Caco-2 (cell line): ENCODE results near the gene AFMID. TPM values are rescaled to one million over a fixed set of nuclear protein-coding genes. Genes with fewer than 3 reads are reported as not detected.

ENCODE experiments used
- BruUV-seq: library from RNA; stranded (reverse); fragments of 400-500 nt; replicated peaks from 2 replicates; lab custom pipeline; 2021; lab: Mats Ljungman, UMichigan
- CTCF ChIA-PET: fragments of 300-600 bp; sonication (Branson Sonifier 250); formaldehyde crosslinking; loops from one replicate; lab custom pipeline; 2022; ENCODE audit warnings: antibody characterized with exemption; lab: Charles Lee
- POLR2A ChIA-PET: fragments of 300-600 bp; sonication (Branson Sonifier 250); formaldehyde crosslinking; loops from one replicate; lab custom pipeline; 2022; ENCODE audit warnings: antibody characterized with exemption; lab: Charles Lee
- DNase-seq, 2 experiments: peaks; one replicate each; pipeline versions ENCODE4 v3.0.0 to v3.0.0-alpha.2; 2020 to 2022
- H3K27me3 ChIP-seq: replicated peaks from 2 replicates; pipeline ENCODE4 v1.6.0; 2011; ENCODE audit warnings: low read length; ENCODE audit not compliant: control insufficient read depth, insufficient read depth
- H3K36me3 ChIP-seq: 2 replicates; pipeline ENCODE4 v1.5.1; 2011; ENCODE audit warnings: low read length; ENCODE audit not compliant: control insufficient read depth, insufficient read depth
- H3K4me1 ChIP-seq: fragments of 250-450 bp; sonication (Bioruptor Pico); 2 replicates; pipeline ENCODE4 v1.5.1; 2020; ENCODE audit warnings: mild to moderate bottlenecking
- H3K4me3 ChIP-seq: 2 replicates; pipeline ENCODE4 v1.5.1; 2011; ENCODE audit warnings: low read depth, mild to moderate bottlenecking, control low read depth, low read length
- H3K9me3 ChIP-seq: fragments of 250-450 bp; sonication (Bioruptor Pico); 2 replicates; pipeline ENCODE4 v1.5.1; 2020; ENCODE audit warnings: mild to moderate bottlenecking, moderate library complexity
- H3K27ac Mint-ChIP-seq: one replicate; pipeline ENCODE4 v1.8.0; 2022; ENCODE audit warnings: mixed read lengths; ENCODE audit not compliant: unreplicated experiment
- H3K27me3 Mint-ChIP-seq: one replicate; pipeline ENCODE4 v1.8.0; 2022; ENCODE audit warnings: mixed read lengths; ENCODE audit not compliant: insufficient read depth, unreplicated experiment
- H3K36me3 Mint-ChIP-seq: one replicate; pipeline ENCODE4 v1.8.0; 2022; ENCODE audit warnings: mild to moderate bottlenecking, mixed read lengths; ENCODE audit not compliant: insufficient read depth, unreplicated experiment
- H3K4me1 Mint-ChIP-seq: one replicate; pipeline ENCODE4 v1.8.0; 2022; ENCODE audit warnings: low read depth, mixed read lengths; ENCODE audit not compliant: unreplicated experiment
- H3K4me3 Mint-ChIP-seq: one replicate; pipeline ENCODE4 v1.8.0; 2022; ENCODE audit warnings: mild to moderate bottlenecking, moderate library complexity, mixed read lengths; ENCODE audit not compliant: unreplicated experiment
- H3K9me3 Mint-ChIP-seq: one replicate; pipeline ENCODE4 v1.8.0; 2022; ENCODE audit warnings: mixed read lengths; ENCODE audit not compliant: unreplicated experiment
- intact Hi-C: fragments of 100-400 bp; cut with micrococcal nuclease; formaldehyde crosslinking; loops from one replicate; pipeline ENCODE4 v1.10.0; 2022; ENCODE audit not compliant: unreplicated experiment
- total RNA-seq: library from RNA; stranded (reverse); gene quantifications from 2 replicates; pipeline ENCODE4 v1.2.3, GENCODE V29; 2022
- TF ChIP-seq, protein P1 (sequence below), 2 experiments: fragments of 200-600 bp in 1 of 2; IDR thresholded peaks; 1 replicate in 1 of 2; 2 replicates in 1 of 2; pipeline versions ENCODE4 v1.5.1 to v1.8.0; 2011 to 2022; ENCODE audit warnings: antibody characterized with exemption in 1 of 2, control low read depth in 1 of 2, inconsistent platforms in 1 of 2, low read depth in 1 of 2, low read length in 1 of 2, mild to moderate bottlenecking in 1 of 2, moderate library complexity in 1 of 2; ENCODE audit not compliant: insufficient read depth in 1 of 2, severe bottlenecking in 1 of 2, unreplicated experiment in 1 of 2

AFMID gene
- total RNA-seq, 1 experiment from 2014 or later, result 83.0 TPM

- Histone ChIP-seq H3K4me1 (peaks cover 48% of the 10 kb centered on the region), H3K4me3 (no peak overlapping the region), H3K36me3 (no peaks in the 10 kb centered on the region), H3K9me3 (no peaks in the 10 kb centered on the region), H3K27me3 (no peaks in the 10 kb centered on the region)
- TF ChIP-seq, protein P1, sequence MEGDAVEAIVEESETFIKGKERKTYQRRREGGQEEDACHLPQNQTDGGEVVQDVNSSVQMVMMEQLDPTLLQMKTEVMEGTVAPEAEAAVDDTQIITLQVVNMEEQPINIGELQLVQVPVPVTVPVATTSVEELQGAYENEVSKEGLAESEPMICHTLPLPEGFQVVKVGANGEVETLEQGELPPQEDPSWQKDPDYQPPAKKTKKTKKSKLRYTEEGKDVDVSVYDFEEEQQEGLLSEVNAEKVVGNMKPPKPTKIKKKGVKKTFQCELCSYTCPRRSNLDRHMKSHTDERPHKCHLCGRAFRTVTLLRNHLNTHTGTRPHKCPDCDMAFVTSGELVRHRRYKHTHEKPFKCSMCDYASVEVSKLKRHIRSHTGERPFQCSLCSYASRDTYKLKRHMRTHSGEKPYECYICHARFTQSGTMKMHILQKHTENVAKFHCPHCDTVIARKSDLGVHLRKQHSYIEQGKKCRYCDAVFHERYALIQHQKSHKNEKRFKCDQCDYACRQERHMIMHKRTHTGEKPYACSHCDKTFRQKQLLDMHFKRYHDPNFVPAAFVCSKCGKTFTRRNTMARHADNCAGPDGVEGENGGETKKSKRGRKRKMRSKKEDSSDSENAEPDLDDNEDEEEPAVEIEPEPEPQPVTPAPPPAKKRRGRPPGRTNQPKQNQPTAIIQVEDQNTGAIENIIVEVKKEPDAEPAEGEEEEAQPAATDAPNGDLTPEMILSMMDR (IDR thresholded peaks at IDR 0.05; ENCODE audit: insufficient read depth in 1 of 2, low read depth in 1 of 2, low read length in 1 of 2, severe bottlenecking in 1 of 2, unreplicated experiment in 1 of 2), result no peak
- Mint-ChIP-seq H3K4me3 (no peak overlapping the region), H3K27me3 (no peaks in the 10 kb centered on the region), H3K36me3 (peaks cover 8% of the 10 kb centered on the region), H3K9me3 (no peaks in the 10 kb centered on the region), H3K4me1 (peaks cover 7% of the 10 kb centered on the region), H3K27ac (peak overlapping the region; percentile 15)
- no TSS peak for BruUV-seq
- intact Hi-C loops, result no loop called here
- CTCF ChIA-PET, result interaction anchor here (0.6 kb wide), 1 partner anchor 121 kb away, joined by 3 read pairs; no protein-coding TSS in a partner anchor
- DNase-seq, result no peak
- POLR2A ChIA-PET, result no interaction called here
Observed at GRCh38 chr17:78143214-78144146, 43.7 kb upstream of the AFMID start.

- Mint-ChIP-seq H3K27me3 (no peaks in the 10 kb centered on the region), H3K36me3 (peaks cover 8% of the 10 kb centered on the region), H3K27ac (peak overlapping the region; percentile 15), H3K4me3 (no peak overlapping the region), H3K4me1 (peaks cover 12% of the 10 kb centered on the region), H3K9me3 (no peaks in the 10 kb centered on the region)
- no peak for DNase-seq
- TF ChIP-seq, protein P1 (IDR thresholded peaks at IDR 0.05; ENCODE audit: insufficient read depth in 1 of 2, low read depth in 1 of 2, low read length in 1 of 2, severe bottlenecking in 1 of 2, unreplicated experiment in 1 of 2), result no peak
- H3K4me1 ChIP-seq, result peaks cover 52% of the 10 kb centered on the region
- BruUV-seq, result no TSS peak
- no peaks in the 10 kb centered on the region for H3K36me3 ChIP-seq
- H3K9me3 ChIP-seq, result no peaks in the 10 kb centered on the region
- intact Hi-C loops, result no loop called here
- H3K27me3 ChIP-seq, result no peaks in the 10 kb centered on the region
- ChIA-PET POLR2A (no interaction called here), CTCF (no interaction called here)
- no peak overlapping the region for H3K4me3 ChIP-seq
Observed at GRCh38 chr17:78144147-78144719, 42.9 kb upstream of the AFMID start.

DNA sequence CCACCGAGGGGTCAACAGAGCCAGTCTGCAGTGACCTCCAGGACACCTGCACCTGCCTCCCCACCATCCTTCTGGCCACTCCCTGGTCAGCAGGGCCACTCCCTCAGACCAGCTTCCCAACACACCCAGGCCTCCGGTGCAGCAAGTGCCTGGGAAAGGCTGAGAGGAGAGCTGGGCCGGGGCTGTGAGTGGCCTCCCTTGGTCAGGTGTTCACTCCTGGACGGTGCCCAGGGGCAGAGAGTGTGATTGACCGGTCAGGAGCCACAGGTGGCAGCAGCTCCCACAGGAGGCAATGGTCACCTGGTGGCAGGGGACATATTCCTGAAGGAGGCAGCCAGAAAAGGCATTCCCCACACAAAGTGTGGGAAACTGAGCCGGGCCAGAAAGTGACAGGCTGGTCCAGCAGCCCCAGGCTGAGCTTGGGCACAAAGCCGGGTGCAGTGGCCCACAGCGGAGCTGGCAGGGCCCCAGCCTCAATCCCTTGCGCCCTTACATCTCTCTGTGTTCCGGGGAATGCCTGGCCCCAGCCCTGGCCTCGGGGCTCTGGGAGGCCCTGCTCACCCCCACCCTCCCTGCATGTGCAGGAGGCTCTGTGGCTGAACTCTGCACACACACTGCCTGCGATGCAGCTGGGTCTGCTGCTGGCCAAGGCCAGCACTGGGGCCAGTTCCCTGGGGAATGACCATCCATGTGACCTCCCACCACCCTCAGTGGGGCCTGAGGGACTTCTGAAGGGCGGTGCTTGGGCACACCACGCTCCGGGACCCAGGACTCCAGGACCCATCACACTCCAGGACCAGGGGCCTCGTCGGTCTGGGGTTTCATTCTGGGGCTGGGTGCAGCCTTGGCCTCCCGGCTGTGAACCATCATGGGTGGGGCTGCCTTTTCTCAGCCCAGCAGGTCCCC lies 42.2 kb upstream of the AFMID start:
- H3K36me3 Mint-ChIP-seq, result peaks cover 6% of the 10 kb centered on the region
- H3K4me1 ChIP-seq, result peaks cover 49% of the 10 kb centered on the region
- no peaks in the 10 kb centered on the region for H3K27me3 Mint-ChIP-seq
- TF ChIP-seq, protein P1 (IDR thresholded peaks at IDR 0.05; ENCODE audit: insufficient read depth in 1 of 2, low read depth in 1 of 2, low read length in 1 of 2, severe bottlenecking in 1 of 2, unreplicated experiment in 1 of 2), result no peak
- no peaks in the 10 kb centered on the region for H3K9me3 Mint-ChIP-seq
- H3K4me3 ChIP-seq, result no peak overlapping the region
- no peak overlapping the region for H3K4me3 Mint-ChIP-seq
- H3K27ac Mint-ChIP-seq, result no peak overlapping the region
- intact Hi-C loops, result no loop called here
- CTCF ChIA-PET, result no interaction called here
- BruUV-seq, result no TSS peak
- no peaks in the 10 kb centered on the region for H3K36me3 ChIP-seq
- H3K9me3 ChIP-seq, result no peaks in the 10 kb centered on the region
- DNase-seq, result peak in 1 of 2 experiments; percentile 51
- no peaks in the 10 kb centered on the region for H3K27me3 ChIP-seq
- peaks cover 12% of the 10 kb centered on the region for H3K4me1 Mint-ChIP-seq
- POLR2A ChIA-PET, result interaction anchor here (0.5 kb wide), 1 partner anchor 59 kb away, joined by 11 read pairs; no protein-coding TSS in a partner anchor
